GM23338 (cell line): ENCODE results near the gene RTF1. TPM values are rescaled to one million over a fixed set of nuclear protein-coding genes. Genes with fewer than 3 reads are reported as not detected.

Experiments
- ATAC-seq: fragments of 200-7000 bp; cut with Tn5 transposase; 3 replicates; pipeline ENCODE4 v1.9.1; 2020
- DNase-seq: peaks from one replicate; pipeline ENCODE4 v3.0.0-alpha.2; 2015; ENCODE audit warnings: low spot score
- H2AFZ ChIP-seq: fragments of 200-600 bp; sonication (generic); 2 replicates; pipeline ENCODE4 v1.8.0; 2016; ENCODE audit warnings: antibody characterized with exemption, mild to moderate bottlenecking, moderate library complexity
- H3F3A ChIP-seq: fragments of 200-600 bp; sonication (generic); replicated peaks from 2 replicates; pipeline ENCODE4 v1.8.0; 2017; ENCODE audit warnings: antibody characterized with exemption, mixed run types, low read depth
- H3K27ac ChIP-seq: fragments of 200-600 bp; sonication (generic); 2 replicates; pipeline ENCODE4 v1.6.1; 2016; ENCODE audit warnings: low read depth
- H3K27me3 ChIP-seq: fragments of 200-600 bp; sonication (generic); 2 replicates; pipeline ENCODE4 v1.8.0; 2016; ENCODE audit warnings: mild to moderate bottlenecking, mixed run types, moderate library complexity; ENCODE audit not compliant: insufficient read depth
- H3K36me3 ChIP-seq: fragments of 200-600 bp; sonication (generic); 2 replicates; pipeline ENCODE4 v1.8.0; 2016; ENCODE audit warnings: mild to moderate bottlenecking; ENCODE audit not compliant: insufficient read depth
- H3K4me1 ChIP-seq: fragments of 200-600 bp; sonication (generic); 2 replicates; pipeline ENCODE4 v1.8.0; 2016; ENCODE audit warnings: mild to moderate bottlenecking, moderate library complexity; ENCODE audit not compliant: insufficient read depth
- H3K4me2 ChIP-seq: fragments of 200-600 bp; sonication (generic); 2 replicates; pipeline ENCODE4 v1.7.1; 2017; ENCODE audit warnings: mixed run types
- H3K4me3 ChIP-seq: fragments of 200-600 bp; sonication (generic); 2 replicates; pipeline ENCODE4 v1.6.1; 2016; ENCODE audit warnings: mixed run types
- H3K79me2 ChIP-seq: fragments of 200-600 bp; sonication (generic); replicated peaks from 2 replicates; pipeline ENCODE4 v1.8.0; 2017; ENCODE audit warnings: mild to moderate bottlenecking; ENCODE audit not compliant: insufficient read depth
- H3K9me2 ChIP-seq: fragments of 200-600 bp; sonication (generic); 2 replicates; pipeline ENCODE4 v1.8.0; 2017; ENCODE audit not compliant: insufficient read depth
- H4K20me1 ChIP-seq: fragments of 200-600 bp; sonication (generic); replicated peaks from 2 replicates; pipeline ENCODE4 v1.8.0; 2017; ENCODE audit warnings: mild to moderate bottlenecking; ENCODE audit not compliant: insufficient read depth
- H3K27ac Mint-ChIP-seq: 2 replicates; pipeline ENCODE4 v1.8.0; 2020; ENCODE audit warnings: inconsistent platforms, mild to moderate bottlenecking, moderate library complexity, mixed read lengths
- H3K27me3 Mint-ChIP-seq: 3 replicates; pipeline ENCODE4 v1.8.0; 2022; ENCODE audit warnings: low read depth, mild to moderate bottlenecking, moderate library complexity, mixed read lengths, inconsistent platforms; ENCODE audit not compliant: insufficient read depth, poor library complexity
- H3K36me3 Mint-ChIP-seq: 3 replicates; pipeline ENCODE4 v1.8.0; 2021; ENCODE audit warnings: low read depth, mild to moderate bottlenecking, inconsistent platforms, moderate library complexity, mixed read lengths
- H3K4me1 Mint-ChIP-seq: 3 replicates; pipeline ENCODE4 v1.8.0; 2020; ENCODE audit warnings: mild to moderate bottlenecking, inconsistent platforms, mixed read lengths
- H3K4me3 Mint-ChIP-seq: 3 replicates; pipeline ENCODE4 v1.8.0; 2021; ENCODE audit warnings: moderate library complexity, mild to moderate bottlenecking, inconsistent platforms, mixed read lengths
- H3K9me3 Mint-ChIP-seq: 3 replicates; pipeline ENCODE4 v1.8.0; 2020; ENCODE audit warnings: moderate library complexity, mild to moderate bottlenecking, inconsistent platforms, mixed read lengths
- CREB1 ChIP-seq: fragments of 250-450 bp; sonication (Bioruptor Pico); IDR thresholded peaks from 2 replicates; pipeline ENCODE4 v1.5.0; 2020; ENCODE audit warnings: low read depth, mild to moderate bottlenecking, moderate library complexity
- EZH2 ChIP-seq: fragments of 200-600 bp; sonication (generic); IDR thresholded peaks from one replicate; pipeline ENCODE4 v1.8.0; 2017; ENCODE audit warnings: antibody characterized with exemption, mild to moderate bottlenecking, low read depth; ENCODE audit not compliant: unreplicated experiment
- EZH2phosphoT487 ChIP-seq: fragments of 200-600 bp; sonication (generic); IDR thresholded peaks from one replicate; pipeline ENCODE4 v1.8.1; 2018; ENCODE audit warnings: antibody characterized with exemption; ENCODE audit not compliant: unreplicated experiment
- POLR2AphosphoS5 ChIP-seq: IDR thresholded peaks from 2 replicates; pipeline ENCODE4 v1.6.1; 2016; ENCODE audit warnings: antibody characterized with exemption, low read depth
- STAT1 ChIP-seq: IDR thresholded peaks from one replicate; pipeline ENCODE4 v1.6.1; 2016; ENCODE audit warnings: antibody characterized with exemption; ENCODE audit not compliant: unreplicated experiment
- ZNF114 ChIP-seq: fragments of 250-450 bp; sonication (Bioruptor Pico); IDR thresholded peaks from 2 replicates; pipeline ENCODE4 v1.5.0; 2020; ENCODE audit warnings: mild to moderate bottlenecking, moderate library complexity
- ZNF331 ChIP-seq: fragments of 250-450 bp; sonication (Bioruptor Pico); IDR thresholded peaks from 2 replicates; pipeline ENCODE4 v1.5.0; 2020; ENCODE audit warnings: low read depth, mild to moderate bottlenecking, moderate library complexity
- polyA plus RNA-seq: library from polyadenylated mRNA; unstranded; fragments of >200 nt; fragmentation: Nextera tagmentation; extraction: Ambion mirVana; gene quantifications from 2 replicates; pipeline ENCODE4 v1.2.1, GENCODE V29; 2016
- total RNA-seq: library from RNA; depleted of rRNA; stranded (reverse); fragments of >200 nt; shearing (Covaris generic); gene quantifications from 2 replicates; pipeline ENCODE4 v1.2.3, GENCODE V29; 2014
- TF ChIP-seq, protein P1 (sequence below): IDR thresholded peaks from one replicate; pipeline ENCODE4 v1.6.1; 2018; ENCODE audit warnings: antibody characterized with exemption; ENCODE audit not compliant: unreplicated experiment
- TF ChIP-seq, protein P2 (sequence below): fragments of 250-450 bp; sonication (Bioruptor Pico); IDR thresholded peaks from 2 replicates; pipeline ENCODE4 v1.5.0; 2020; ENCODE audit warnings: mild to moderate bottlenecking, moderate library complexity
- TF ChIP-seq, protein P3 (sequence below): IDR thresholded peaks from 2 replicates; pipeline ENCODE4 v1.6.1; 2016; ENCODE audit warnings: antibody characterized with exemption

The RTF1 gene
- total and polyA plus RNA-seq, 2 experiments from 2014 or later = 38.1 to 298 TPM

DNA sequence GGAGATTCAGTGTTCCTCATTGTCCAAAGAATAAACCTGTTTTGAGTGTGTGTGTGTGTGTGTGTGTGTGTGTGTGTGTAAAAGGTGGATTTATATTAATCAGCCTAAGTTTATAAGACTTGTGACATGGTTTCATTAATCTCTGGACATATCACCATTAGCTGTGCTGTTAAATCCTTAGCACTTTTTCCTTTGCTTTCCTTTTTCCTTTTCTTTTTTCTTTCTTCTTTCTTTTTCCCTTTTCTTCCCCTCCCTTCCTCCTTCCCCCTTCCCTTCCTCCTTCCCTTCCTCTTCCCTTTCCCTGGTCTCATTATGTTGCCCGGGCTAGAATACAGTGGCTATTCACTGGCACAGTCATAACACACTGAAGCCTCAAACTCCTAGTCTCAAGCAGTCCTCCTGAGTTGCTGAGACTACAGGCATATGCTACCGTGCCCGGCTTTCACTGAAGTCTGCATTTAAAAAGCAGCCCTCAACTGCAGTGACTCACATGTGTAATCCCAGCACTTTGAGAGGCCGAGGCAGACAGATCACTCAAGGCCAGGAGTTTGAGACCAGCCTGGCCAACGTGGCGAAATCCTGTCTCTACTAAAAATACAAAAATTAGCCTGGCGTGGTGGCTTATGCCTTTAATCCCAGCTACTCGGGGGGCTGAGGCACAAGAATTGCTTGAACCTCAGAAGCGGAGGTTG lies 48.1 kb downstream of the RTF1 start:
- peaks cover 6% of the 10 kb centered on the region; the same call in 1 of the 2 replicates for H3F3A ChIP-seq
- H2AFZ ChIP-seq = no peak overlapping the region
- Mint-ChIP-seq H3K36me3 (peaks cover 64% of the 10 kb centered on the region), H3K27me3 (no peaks in the 10 kb centered on the region), H3K4me3 (no peak overlapping the region), H3K9me3 (no peaks in the 10 kb centered on the region; the same call in 2 of the 3 replicates), H3K4me1 (no peaks in the 10 kb centered on the region), H3K27ac (no peak overlapping the region)
- H3K36me3 ChIP-seq = peaks cover 25% of the 10 kb centered on the region
- no peak for DNase-seq
- no peak overlapping the region for H3K4me3 ChIP-seq
- H3K4me2 ChIP-seq = no peak overlapping the region
- H3K4me1 ChIP-seq = no peaks in the 10 kb centered on the region
- H3K27me3 ChIP-seq = no peaks in the 10 kb centered on the region
- TF ChIP-seq ZNF331 (CRISPR knock-in tag) (no peak), CREB1 (no peak), POLR2AphosphoS5 (no peak), EZH2 (no peak), ZNF114 (CRISPR knock-in tag) (no peak), EZH2phosphoT487 (no peak), STAT1 (no peak)
- TF ChIP-seq, protein P1, sequence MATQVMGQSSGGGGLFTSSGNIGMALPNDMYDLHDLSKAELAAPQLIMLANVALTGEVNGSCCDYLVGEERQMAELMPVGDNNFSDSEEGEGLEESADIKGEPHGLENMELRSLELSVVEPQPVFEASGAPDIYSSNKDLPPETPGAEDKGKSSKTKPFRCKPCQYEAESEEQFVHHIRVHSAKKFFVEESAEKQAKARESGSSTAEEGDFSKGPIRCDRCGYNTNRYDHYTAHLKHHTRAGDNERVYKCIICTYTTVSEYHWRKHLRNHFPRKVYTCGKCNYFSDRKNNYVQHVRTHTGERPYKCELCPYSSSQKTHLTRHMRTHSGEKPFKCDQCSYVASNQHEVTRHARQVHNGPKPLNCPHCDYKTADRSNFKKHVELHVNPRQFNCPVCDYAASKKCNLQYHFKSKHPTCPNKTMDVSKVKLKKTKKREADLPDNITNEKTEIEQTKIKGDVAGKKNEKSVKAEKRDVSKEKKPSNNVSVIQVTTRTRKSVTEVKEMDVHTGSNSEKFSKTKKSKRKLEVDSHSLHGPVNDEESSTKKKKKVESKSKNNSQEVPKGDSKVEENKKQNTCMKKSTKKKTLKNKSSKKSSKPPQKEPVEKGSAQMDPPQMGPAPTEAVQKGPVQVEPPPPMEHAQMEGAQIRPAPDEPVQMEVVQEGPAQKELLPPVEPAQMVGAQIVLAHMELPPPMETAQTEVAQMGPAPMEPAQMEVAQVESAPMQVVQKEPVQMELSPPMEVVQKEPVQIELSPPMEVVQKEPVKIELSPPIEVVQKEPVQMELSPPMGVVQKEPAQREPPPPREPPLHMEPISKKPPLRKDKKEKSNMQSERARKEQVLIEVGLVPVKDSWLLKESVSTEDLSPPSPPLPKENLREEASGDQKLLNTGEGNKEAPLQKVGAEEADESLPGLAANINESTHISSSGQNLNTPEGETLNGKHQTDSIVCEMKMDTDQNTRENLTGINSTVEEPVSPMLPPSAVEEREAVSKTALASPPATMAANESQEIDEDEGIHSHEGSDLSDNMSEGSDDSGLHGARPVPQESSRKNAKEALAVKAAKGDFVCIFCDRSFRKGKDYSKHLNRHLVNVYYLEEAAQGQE = no peak
- TF ChIP-seq, protein P2, sequence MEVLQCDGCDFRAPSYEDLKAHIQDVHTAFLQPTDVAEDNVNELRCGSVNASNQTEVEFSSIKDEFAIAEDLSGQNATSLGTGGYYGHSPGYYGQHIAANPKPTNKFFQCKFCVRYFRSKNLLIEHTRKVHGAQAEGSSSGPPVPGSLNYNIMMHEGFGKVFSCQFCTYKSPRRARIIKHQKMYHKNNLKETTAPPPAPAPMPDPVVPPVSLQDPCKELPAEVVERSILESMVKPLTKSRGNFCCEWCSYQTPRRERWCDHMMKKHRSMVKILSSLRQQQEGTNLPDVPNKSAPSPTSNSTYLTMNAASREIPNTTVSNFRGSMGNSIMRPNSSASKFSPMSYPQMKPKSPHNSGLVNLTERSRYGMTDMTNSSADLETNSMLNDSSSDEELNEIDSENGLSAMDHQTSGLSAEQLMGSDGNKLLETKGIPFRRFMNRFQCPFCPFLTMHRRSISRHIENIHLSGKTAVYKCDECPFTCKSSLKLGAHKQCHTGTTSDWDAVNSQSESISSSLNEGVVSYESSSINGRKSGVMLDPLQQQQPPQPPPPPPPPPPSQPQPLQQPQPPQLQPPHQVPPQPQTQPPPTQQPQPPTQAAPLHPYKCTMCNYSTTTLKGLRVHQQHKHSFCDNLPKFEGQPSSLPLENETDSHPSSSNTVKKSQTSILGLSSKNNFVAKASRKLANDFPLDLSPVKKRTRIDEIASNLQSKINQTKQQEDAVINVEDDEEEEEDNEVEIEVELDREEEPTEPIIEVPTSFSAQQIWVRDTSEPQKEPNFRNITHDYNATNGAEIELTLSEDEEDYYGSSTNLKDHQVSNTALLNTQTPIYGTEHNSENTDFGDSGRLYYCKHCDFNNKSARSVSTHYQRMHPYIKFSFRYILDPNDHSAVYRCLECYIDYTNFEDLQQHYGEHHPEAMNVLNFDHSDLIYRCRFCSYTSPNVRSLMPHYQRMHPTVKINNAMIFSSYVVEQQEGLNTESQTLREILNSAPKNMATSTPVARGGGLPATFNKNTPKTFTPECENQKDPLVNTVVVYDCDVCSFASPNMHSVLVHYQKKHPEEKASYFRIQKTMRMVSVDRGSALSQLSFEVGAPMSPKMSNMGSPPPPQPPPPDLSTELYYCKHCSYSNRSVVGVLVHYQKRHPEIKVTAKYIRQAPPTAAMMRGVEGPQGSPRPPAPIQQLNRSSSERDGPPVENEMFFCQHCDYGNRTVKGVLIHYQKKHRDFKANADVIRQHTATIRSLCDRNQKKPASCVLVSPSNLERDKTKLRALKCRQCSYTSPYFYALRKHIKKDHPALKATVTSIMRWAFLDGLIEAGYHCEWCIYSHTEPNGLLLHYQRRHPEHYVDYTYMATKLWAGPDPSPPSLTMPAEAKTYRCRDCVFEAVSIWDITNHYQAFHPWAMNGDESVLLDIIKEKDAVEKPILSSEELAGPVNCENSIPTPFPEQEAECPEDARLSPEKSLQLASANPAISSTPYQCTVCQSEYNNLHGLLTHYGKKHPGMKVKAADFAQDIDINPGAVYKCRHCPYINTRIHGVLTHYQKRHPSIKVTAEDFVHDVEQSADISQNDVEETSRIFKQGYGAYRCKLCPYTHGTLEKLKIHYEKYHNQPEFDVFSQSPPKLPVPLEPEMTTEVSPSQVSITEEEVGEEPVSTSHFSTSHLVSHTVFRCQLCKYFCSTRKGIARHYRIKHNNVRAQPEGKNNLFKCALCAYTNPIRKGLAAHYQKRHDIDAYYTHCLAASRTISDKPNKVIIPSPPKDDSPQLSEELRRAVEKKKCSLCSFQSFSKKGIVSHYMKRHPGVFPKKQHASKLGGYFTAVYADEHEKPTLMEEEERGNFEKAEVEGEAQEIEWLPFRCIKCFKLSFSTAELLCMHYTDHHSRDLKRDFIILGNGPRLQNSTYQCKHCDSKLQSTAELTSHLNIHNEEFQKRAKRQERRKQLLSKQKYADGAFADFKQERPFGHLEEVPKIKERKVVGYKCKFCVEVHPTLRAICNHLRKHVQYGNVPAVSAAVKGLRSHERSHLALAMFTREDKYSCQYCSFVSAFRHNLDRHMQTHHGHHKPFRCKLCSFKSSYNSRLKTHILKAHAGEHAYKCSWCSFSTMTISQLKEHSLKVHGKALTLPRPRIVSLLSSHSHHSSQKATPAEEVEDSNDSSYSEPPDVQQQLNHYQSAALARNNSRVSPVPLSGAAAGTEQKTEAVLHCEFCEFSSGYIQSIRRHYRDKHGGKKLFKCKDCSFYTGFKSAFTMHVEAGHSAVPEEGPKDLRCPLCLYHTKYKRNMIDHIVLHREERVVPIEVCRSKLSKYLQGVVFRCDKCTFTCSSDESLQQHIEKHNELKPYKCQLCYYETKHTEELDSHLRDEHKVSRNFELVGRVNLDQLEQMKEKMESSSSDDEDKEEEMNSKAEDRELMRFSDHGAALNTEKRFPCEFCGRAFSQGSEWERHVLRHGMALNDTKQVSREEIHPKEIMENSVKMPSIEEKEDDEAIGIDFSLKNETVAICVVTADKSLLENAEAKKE = no peak
- TF ChIP-seq, protein P3, sequence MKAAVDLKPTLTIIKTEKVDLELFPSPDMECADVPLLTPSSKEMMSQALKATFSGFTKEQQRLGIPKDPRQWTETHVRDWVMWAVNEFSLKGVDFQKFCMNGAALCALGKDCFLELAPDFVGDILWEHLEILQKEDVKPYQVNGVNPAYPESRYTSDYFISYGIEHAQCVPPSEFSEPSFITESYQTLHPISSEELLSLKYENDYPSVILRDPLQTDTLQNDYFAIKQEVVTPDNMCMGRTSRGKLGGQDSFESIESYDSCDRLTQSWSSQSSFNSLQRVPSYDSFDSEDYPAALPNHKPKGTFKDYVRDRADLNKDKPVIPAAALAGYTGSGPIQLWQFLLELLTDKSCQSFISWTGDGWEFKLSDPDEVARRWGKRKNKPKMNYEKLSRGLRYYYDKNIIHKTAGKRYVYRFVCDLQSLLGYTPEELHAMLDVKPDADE = no peak
- no peaks in the 10 kb centered on the region for H3K9me2 ChIP-seq
- H4K20me1 ChIP-seq = peaks cover 14% of the 10 kb centered on the region
- H3K79me2 ChIP-seq = peaks cover 6% of the 10 kb centered on the region; the same call in 1 of the 2 replicates
- ATAC-seq = no peak
- H3K27ac ChIP-seq = no peak overlapping the region
